ENCODE data around the gene PDGFD.

DNA sequence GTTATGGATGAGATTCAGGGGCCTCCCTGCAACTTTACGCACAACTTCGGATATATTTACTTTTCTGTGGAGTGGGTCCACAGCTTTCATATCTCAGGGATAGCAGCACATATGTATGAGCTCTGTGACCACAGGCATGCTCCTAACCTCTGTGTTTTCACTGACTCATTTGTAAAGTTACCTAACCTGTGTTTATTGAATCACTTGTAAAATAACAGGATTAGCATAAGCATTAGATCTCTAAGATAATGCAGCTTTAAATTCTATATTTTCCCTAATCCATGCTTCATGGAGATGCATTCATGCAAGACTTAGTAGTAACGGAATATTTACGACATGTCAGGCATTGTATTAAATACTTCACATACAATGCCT is 175.4 kb downstream of the PDGFD start:
- TF ChIP-seq POLR2AphosphoS5 (IDR thresholded peaks at IDR 0.05; ENCODE audit: low read depth, low read length) (no peak), POLR2A (IDR thresholded peaks at IDR 0.05; ENCODE audit: low read depth, low read length) (no peak)

Measured in GM12892 (cell line).